ENCODE data around the gene ZNF469.
"Not testable (repeated sequence)": the region's sequence is repeated elsewhere in the genome, so short reads cannot be mapped to it uniquely, and the experiment has no call there.

Gene ZNF469

DNA sequence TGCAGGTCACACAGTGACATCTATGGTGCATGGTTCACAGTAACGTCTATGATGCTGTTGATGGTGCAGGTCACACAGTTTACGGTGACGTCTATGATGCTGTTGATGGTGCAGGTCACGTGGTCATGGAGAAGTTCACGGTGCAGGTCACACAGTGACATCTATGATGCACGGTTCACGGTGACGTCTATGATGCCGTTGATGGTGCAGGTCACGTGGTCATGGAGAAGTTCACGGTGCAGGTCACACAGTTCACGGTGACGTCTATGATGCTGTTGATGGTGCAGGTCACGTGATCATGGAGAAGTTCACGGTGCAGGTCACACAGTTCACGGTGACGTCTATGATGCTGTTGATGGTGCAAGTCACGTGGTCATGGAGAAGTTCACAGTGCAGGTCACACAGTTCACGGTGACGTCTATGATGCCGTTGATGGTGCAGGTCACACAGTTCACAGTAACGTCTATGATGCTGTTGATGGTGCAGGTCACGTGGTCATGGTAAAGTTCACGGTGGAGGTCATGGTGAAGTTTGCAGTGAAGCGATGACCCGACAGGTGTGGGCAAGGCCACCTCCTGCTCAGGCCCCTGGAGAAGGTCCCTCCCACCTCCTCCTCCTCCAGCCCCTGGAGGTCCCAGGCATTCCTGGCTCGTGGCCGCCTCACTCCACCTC lies 27.7 kb downstream of the ZNF469 start:
- DNase-seq (ENCODE audit: low read depth) = not testable (repeated sequence)

- no peak for DNase-seq (ENCODE audit: low read depth)
These were observed 29.3 kb downstream of the ZNF469 start for GRCh38 chr16:88411951-88412576.

- DNase-seq (ENCODE audit: low read depth) = no peak
These were observed 30.0 kb downstream of the ZNF469 start for GRCh38 chr16:88412766-88413165.

GRCh38 chr16:88413231-88413630 lies 30.5 kb downstream of the ZNF469 start:
- no peak for DNase-seq (ENCODE audit: low read depth)

- DNase-seq (ENCODE audit: low read depth) = no peak
These were observed 30.9 kb downstream of the ZNF469 start for GRCh38 chr16:88413631-88414030.

DNA sequence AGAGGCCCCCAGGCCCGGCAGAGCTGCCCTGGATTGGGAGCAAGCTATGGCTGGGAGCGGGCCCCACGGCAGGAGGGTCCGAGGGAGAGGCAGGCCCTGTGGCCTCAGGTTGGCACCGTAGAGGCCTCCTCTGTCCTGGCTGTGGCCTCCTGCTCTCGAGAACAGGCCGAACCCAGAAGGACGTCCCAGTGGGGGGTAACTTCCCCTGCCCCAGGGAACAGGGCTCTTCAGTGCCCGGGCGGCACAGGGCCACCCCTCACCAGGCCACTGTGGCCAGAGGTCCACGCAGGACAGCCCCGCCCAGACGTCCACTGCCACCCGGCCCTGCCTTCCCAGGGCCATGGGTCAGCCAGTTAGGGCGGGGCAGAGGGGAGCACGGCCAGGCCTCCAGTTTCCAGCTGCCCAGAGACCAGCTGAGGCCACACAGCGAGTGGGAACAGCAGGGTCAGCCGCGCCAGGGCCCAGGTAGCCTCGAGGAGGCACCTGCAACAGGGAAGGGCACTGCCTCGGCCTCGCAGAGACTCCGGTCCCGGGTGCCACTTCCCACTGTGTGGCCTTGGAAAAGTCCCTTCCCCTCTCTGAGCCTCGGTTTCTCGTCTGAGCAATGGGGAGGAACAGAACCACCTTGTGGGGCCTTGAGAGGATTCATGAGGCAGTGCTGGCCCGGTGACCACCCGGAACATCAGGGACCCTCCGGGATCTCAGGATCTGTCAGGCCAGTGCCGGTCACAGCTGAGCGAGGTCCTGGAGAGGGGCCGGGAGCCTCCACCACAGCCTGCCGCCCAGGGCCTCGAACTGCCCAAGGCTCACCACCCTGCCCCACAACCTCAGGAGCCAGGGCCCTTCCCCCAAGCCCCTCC lies 32.0 kb downstream of the ZNF469 start:
- no peak for DNase-seq (ENCODE audit: low read depth)

GRCh38 chr16:88415381-88415705 lies 32.6 kb downstream of the ZNF469 start:
- no peak for DNase-seq (ENCODE audit: low read depth)

DNA sequence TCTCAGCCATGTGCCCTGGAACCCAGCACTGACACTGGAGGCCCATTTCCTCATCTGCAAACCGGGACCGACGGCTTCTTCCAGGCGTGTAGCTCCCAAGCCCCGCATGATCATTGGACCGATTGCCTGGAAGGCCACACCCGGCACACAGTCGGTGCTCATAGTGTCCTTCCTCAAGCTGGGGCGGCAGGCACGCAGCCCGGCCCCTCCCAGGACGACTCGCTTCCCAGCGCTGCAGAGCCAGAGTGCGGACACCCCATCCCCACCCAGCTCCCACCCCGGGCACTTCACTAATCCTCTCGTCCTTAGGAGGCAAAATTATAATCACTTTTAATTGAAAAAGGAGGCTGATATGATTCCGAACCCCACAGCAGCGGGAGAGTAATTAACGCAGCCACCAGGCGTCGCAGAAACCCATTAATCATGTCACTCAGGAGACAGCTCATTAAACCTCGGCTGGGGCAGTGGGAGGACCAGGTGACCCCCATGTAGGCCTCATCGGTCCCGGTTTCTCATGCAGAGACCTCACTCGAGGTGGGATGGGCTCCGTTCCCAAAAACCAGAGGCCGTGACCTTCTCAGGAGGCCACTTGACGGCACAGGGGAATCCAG lies 33.1 kb downstream of the ZNF469 start:
- DNase-seq (ENCODE audit: low read depth) = no peak

GRCh38 chr16:88416686-88417085 lies 33.9 kb downstream of the ZNF469 start:
- no peak for DNase-seq (ENCODE audit: low read depth)

DNA sequence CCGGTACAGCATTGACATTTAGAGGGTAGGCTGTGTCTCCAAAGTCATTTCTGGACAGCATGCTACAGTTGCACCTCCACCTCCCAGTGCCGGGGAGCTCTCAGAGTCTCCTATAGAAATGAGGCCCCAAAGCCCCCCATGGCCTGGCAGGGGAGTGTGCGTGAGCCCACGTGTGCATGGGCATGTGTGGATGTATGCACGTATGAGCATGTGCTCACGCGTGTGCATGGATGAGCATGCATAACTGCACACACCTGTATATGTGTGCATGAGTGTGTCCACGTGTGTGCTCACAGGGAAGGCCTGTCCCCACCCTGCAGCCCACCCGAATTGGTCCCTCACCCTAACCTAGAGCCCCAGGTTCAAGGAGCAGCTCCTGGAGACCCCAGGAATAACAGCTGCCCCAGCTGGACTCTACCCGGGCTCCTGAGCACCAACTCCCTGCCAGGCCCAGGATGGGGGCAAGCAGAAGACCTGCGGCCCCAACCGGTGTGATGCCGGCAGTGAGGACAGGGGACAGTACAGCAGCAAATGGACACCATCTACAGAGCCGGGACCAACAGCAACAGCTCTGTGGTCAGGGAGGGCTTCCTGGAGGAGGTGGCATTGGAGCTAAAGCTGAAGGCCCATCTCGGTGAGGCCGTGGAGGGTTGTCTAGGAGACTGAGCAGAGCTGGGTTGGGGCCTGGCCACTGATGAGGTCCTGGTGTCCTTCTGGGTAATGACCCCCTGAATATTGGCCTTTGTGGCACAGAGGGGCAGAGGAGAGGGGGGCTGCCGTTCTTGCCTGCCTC lies 35.1 kb downstream of the ZNF469 start:
- DNase-seq (ENCODE audit: low read depth) = no peak

- DNase-seq (ENCODE audit: low read depth) = no peak
These were observed 36.1 kb downstream of the ZNF469 start for GRCh38 chr16:88418869-88419268.

DNA sequence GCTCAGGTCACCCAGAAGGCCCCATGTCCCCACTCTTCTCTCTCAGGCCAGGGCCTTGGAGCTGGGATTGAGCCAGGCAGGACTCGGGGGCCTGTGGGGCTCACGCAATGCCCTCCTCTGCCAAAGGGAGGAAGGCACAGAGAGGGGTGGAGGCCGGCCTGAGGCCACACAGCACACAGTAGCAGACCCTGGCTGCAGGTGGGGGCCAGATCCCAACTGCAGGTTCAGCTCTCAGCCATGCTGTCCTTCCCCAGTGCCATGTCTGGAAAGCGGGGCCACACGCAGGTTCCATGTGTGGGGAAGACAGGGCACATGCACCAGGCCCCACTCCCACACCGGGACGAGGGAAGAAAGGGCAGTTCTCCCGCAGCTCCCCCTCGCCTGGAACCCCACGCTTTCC lies 37.0 kb downstream of the ZNF469 start:
- DNase-seq (ENCODE audit: low read depth) = no peak

GRCh38 chr16:88420496-88420895 lies 37.7 kb downstream of the ZNF469 start:
- DNase-seq (ENCODE audit: low read depth) = no peak

GRCh38 chr16:88421301-88421700 lies 38.5 kb downstream of the ZNF469 start:
- DNase-seq (ENCODE audit: low read depth) = no peak

- DNase-seq (ENCODE audit: low read depth) = no peak
These were observed 39.2 kb downstream of the ZNF469 start for GRCh38 chr16:88421871-88422433.

GRCh38 chr16:88422733-88423447 lies 40.1 kb downstream of the ZNF469 start:
- DNase-seq (ENCODE audit: low read depth) = no peak

- DNase-seq (ENCODE audit: low read depth) = no peak
These were observed 40.7 kb downstream of the ZNF469 start for GRCh38 chr16:88423448-88423850.

DNA sequence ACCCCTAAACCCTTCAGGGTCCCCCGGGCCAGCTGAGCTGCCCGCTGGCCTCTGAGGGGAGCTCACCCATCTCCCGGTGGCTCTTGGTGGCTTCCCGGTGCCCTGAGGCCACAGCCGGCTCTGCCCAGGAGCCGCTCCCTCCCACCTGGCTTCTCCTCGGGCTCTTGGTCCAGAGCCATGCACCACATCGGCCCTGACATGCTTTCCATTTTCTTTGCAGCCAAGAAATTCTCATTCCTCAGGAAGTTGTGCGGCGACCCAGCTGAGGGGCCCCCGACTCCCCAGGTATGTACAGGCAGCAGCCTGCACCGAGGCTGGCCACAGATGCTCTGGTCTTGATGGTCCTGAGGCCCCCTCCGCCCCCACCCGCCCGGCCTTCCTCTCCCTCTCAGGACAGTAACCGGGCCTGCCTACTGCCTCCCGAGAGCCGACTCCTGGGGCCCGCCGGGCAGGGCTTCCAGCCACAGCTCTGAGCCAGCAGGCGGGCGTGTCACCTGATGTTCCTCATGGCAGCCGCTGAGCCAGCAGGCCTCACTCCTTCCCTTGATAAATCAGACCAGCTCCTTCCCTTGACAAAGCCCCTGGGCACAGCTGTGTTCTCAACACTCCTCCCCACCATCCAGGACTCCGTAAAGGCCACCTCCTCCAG lies 42.0 kb downstream of the ZNF469 start:
- DNase-seq (ENCODE audit: low read depth) = no peak

DNA sequence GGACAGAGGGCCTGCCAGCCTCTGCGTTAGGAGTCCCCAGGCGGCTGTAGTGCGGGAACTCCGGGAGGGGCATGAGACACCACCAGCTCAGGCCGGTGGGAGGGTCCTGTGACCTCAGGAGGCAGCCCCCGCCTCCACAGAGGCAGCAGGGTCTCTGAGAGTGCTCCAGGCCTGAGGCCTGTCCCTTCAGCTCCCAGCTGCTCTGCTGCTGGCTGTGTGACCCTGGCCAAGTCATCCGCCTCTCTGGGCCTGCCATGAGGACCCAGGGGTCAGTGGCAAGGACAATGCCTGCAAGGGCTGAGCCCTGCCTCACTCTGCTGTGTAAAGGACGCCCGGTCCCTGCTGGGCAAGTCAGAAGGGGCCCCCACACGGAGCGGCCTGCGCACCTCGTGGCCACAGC lies 43.3 kb downstream of the ZNF469 start:
- DNase-seq (ENCODE audit: low read depth) = no peak

GRCh38 chr16:88427376-88427775 lies 44.6 kb downstream of the ZNF469 start:
- DNase-seq (ENCODE audit: low read depth) = no peak

Measured in stromal cell of bone marrow (primary cell).